A375 (cell line): ENCODE results near the gene GPR173. TPM values are rescaled to one million over a fixed set of nuclear protein-coding genes. Genes with fewer than 3 reads are reported as not detected.

Source experiments
- small RNA-seq: library from RNA; depleted of rRNA; stranded (forward); fragments of <200 nt; gene quantifications from one replicate; pipeline ENCODE3, GENCODE V24; 2014
- total RNA-seq: library from RNA; depleted of rRNA; stranded (reverse); fragments of >200 nt; shearing (Covaris generic); gene quantifications from 2 replicates; pipeline ENCODE4 v1.2.3, GENCODE V29; 2014; rRNA removed

GPR173 gene
- total RNA-seq: not detected in 2 replicates

GRCh38 chrX:53048169-53049126, at the start of gene GPR173:
Gene GPR173, plus strand, starts transcription at chrX:53048789. Its CDS starts 27,833 bp downstream, at chrX:53076622.

GRCh38 chrX:53081925-53082772, 33.6 kb downstream of the GPR173 start, which contains the start of gene TSPYL2:
Gene TSPYL2, plus strand, starts transcription at chrX:53082367. Its CDS starts 132 bp downstream, at chrX:53082499.

DNA sequence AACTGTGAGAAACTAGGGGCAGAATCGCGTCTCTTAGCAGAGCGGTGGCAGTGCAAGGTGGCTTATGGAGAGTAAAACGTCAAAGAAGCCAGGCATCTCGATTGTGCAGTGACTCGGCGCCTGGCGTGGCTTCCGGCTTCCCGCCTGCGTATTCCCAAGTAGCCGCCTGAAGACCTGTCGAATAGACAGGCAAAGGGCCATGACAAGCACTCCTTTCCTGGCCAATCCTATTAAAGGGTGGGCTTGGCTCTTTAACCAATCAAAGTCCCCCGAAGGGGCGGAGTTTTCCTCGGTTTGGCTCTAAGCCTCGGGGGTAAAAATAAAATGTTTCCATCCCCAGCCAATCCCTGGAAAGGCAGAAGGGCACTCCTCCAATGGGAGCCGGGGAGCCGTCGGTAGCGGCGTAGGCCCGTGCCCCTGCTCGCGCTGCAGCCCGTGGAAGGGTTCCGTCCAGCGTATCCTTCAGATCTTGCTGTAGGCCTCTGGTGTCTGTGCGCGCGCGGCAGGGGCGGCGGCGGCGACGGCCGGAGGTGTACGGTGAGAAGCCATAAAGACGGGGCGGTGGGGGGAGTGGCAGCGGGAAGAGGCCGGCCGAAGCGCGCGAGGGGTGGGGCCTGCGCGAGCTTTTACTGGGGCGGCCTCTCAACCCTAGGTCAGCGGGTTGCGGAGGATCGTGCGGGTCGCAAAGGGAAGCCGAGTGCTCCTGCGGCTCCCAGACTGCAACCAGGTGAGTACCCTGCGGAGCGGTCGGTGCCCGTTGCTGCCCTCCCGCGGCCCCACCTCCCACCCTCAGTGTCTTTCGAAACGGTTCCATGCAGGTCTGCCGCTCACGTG, 45.4 kb downstream of the GPR173 start, which contains the start of gene KANTR:
KANTR (plus strand) TSS at position 395 of the 834 bp plus-strand sequence. CDS start 30,131 bp downstream, outside the sequence.

Small RNAs within 50 kb of the gene (small RNA-seq; reads per million reads assigned to genes)
- not detected for gene AL591212.2

Other genes starting within 250 kb of the GPR173 start
- gene XAGE5, start 237.5 kb upstream of the GPR173 start, total RNA-seq: not detected in 2 replicates
- gene XAGE3, start 180.7 kb upstream of the GPR173 start, total RNA-seq: not detected in 2 replicates
- 39.3 and 51.9 TPM in 2 replicates for gene FAM156B, start 151.5 kb upstream of the GPR173 start, total RNA-seq
- gene FAM156A, start 90.3 kb upstream of the GPR173 start, total RNA-seq: 7.5 and 16.4 TPM in 2 replicates
- 19.0 and 19.7 TPM in 2 replicates for gene TSPYL2, start 33.6 kb downstream of the GPR173 start, total RNA-seq
- 4.9 and 6.9 TPM in 2 replicates for gene KANTR, start 45.4 kb downstream of the GPR173 start, total RNA-seq
- 115 and 129 TPM in 2 replicates for gene KDM5C, start 176.4 kb downstream of the GPR173 start, total RNA-seq
- gene IQSEC2, start 232.8 kb downstream of the GPR173 start, total RNA-seq: 7.6 and 11.2 TPM in 2 replicates